GM23248 (cell line): Measurements from ENCODE around the gene TMEM108.

ENCODE experiments used
- EZH2 ChIP-seq: fragments of 200-600 bp; sonication (generic); IDR thresholded peaks from 2 replicates; pipeline ENCODE4 v1.6.1; 2018; ENCODE audit warnings: antibody characterized with exemption, mild to moderate bottlenecking; ENCODE audit not compliant: insufficient read depth, poor library complexity, severe bottlenecking
- EZH2phosphoT487 ChIP-seq: fragments of 200-600 bp; sonication (generic); IDR thresholded peaks from 2 replicates; pipeline ENCODE4 v1.6.1; 2018; ENCODE audit warnings: antibody characterized with exemption, moderate library complexity, mild to moderate bottlenecking, low read depth; ENCODE audit not compliant: insufficient read depth

GRCh38 chr3:133248389-133248788, 210.2 kb downstream of the TMEM108 start:
- TF ChIP-seq EZH2 (no peak), EZH2phosphoT487 (no peak)
